Measurements from ENCODE around the gene CNR1. TPM values are rescaled to one million over a fixed set of nuclear protein-coding genes. Genes with fewer than 3 reads are reported as not detected.

CNR1 gene
- total RNA-seq, 4 donors from 2014 or later = 6.4 to 16.1 (median 9.5) TPM

- no peak for DNase-seq
- H3K9me3 ChIP-seq = no peaks in the 10 kb centered on the region
- 83 to 95% methylated on average over 2 of the region's 2 CpGs for WGBS, 2 donors (ENCODE audit: low coverage in 1 of 2)
- no peak overlapping the region for H3K4me3 ChIP-seq
- H3K27me3 ChIP-seq = peaks cover 27% of the 10 kb centered on the region
- intact Hi-C loops (cut with DNase I; ENCODE audit: low total_unique reads) (loop anchor here (1.0 kb wide), 1 partner anchor 28 kb away; no protein-coding TSS in a partner anchor), in situ Hi-C loops (cut with MboI; ENCODE audit: low pct_ligation_motif_present in 1 of 4, low pct_unique_long_range_greater_than_20kb in 1 of 4, low sequenced_read_pairs in 3 of 4) (no loop called here)
- peaks cover 0 to 14% (median 5%) of the 10 kb centered on the region in 4 donors for H3K4me1 ChIP-seq
- H3K27ac ChIP-seq = no peak overlapping the region
- TF ChIP-seq POLR2A (IDR thresholded peaks at IDR 0.05) (no peak), EP300 (IDR thresholded peaks at IDR 0.05; ENCODE audit: low read depth) (no peak)
- H3K36me3 ChIP-seq = no peaks in the 10 kb centered on the region
These were observed 5.2 kb upstream of the CNR1 start for GRCh38 chr6:88171312-88171711.

- TF ChIP-seq CTCF (IDR thresholded peaks at IDR 0.05) = no peak
- TF ChIP-seq EP300 (IDR thresholded peaks at IDR 0.05; ENCODE audit: low read depth) = no peak
- no peak for TF ChIP-seq POLR2AphosphoS5 (IDR thresholded peaks at IDR 0.05)
- no peak for TF ChIP-seq POLR2A (IDR thresholded peaks at IDR 0.05)
- no peak overlapping the region for H3K27ac ChIP-seq
- no peaks in the 10 kb centered on the region for H3K9me3 ChIP-seq
- H3K36me3 ChIP-seq = no peaks in the 10 kb centered on the region
- in situ Hi-C loops (cut with MboI; ENCODE audit: low pct_ligation_motif_present in 1 of 4, low pct_unique_long_range_greater_than_20kb in 1 of 4, low sequenced_read_pairs in 3 of 4) = no loop called here
- H3K27me3 ChIP-seq = peaks cover 53% of the 10 kb centered on the region
- no peak for DNase-seq
- intact Hi-C loops (cut with DNase I; ENCODE audit: low total_unique reads) = loop anchor here (10.0 kb wide), 1 partner anchor 234 kb away; no protein-coding TSS in a partner anchor
- no peak overlapping the region for H3K4me3 ChIP-seq
- H3K4me1 ChIP-seq = peaks cover 0 to 24% (median 7%) of the 10 kb centered on the region in 4 donors
- WGBS, 2 donors (ENCODE audit: low coverage in 1 of 2) = 38 to 58% methylated on average over 3 of the region's 3 CpGs
These were observed 2.2 kb upstream of the CNR1 start for GRCh38 chr6:88168362-88168761.

GRCh38 chr6:88167352-88167937 is 1.3 kb upstream of the CNR1 start:
- 0 to 9% methylated on average over 1 to 40 of the region's 40 CpGs for WGBS, 2 donors (ENCODE audit: low coverage in 1 of 2)

GRCh38 chr6:88166493-88167351 is 575 bp upstream of the CNR1 start:
- no peak for DNase-seq
- Histone ChIP-seq H3K4me3 (peak overlapping the region; percentile 40 to 72 (median 48)), H3K9me3 (no peaks in the 10 kb centered on the region), H3K36me3 (no peaks in the 10 kb centered on the region), H3K27ac (peak overlapping the region; percentile 60 to 75 (median 66)), H3K27me3 (peaks cover 62% of the 10 kb centered on the region), H3K4me1 (peaks cover 0 to 24% (median 7%) of the 10 kb centered on the region in 4 donors)
- 1% methylated on average over 61 of the region's 103 CpGs; no CpG with 5 or more reads in 1 of the 2 donors for WGBS, 2 donors (ENCODE audit: low coverage in 1 of 2)
- TF ChIP-seq POLR2AphosphoS5 (IDR thresholded peaks at IDR 0.05) (no peak), POLR2A (IDR thresholded peaks at IDR 0.05) (no peak), EP300 (IDR thresholded peaks at IDR 0.05; ENCODE audit: low read depth) (no peak), CTCF (IDR thresholded peaks at IDR 0.05) (no peak)
- in situ Hi-C loops (cut with MboI; ENCODE audit: low pct_ligation_motif_present in 1 of 4, low pct_unique_long_range_greater_than_20kb in 1 of 4, low sequenced_read_pairs in 3 of 4) = no loop called here
- intact Hi-C loops (cut with DNase I; ENCODE audit: low total_unique reads) = loop anchor here (10.0 kb wide), 1 partner anchor 232 kb away; no protein-coding TSS in a partner anchor

More at GRCh38 chr6:88167352-88167937, 1.3 kb upstream of the CNR1 start:
- peaks cover 62% of the 10 kb centered on the region for H3K27me3 ChIP-seq
- H3K27ac ChIP-seq = peak overlapping the region; percentile 60 to 75 (median 66)
- no peak for TF ChIP-seq CTCF (IDR thresholded peaks at IDR 0.05)
- TF ChIP-seq EP300 (IDR thresholded peaks at IDR 0.05; ENCODE audit: low read depth) = no peak
- no peak for TF ChIP-seq POLR2AphosphoS5 (IDR thresholded peaks at IDR 0.05)
- TF ChIP-seq POLR2A (IDR thresholded peaks at IDR 0.05) = no peak
- no peaks in the 10 kb centered on the region for H3K36me3 ChIP-seq
- peaks cover 0 to 24% (median 7%) of the 10 kb centered on the region in 4 donors for H3K4me1 ChIP-seq
- H3K4me3 ChIP-seq = peak overlapping the region; percentile 40 to 72 (median 48)
- in situ Hi-C loops (cut with MboI; ENCODE audit: low pct_ligation_motif_present in 1 of 4, low pct_unique_long_range_greater_than_20kb in 1 of 4, low sequenced_read_pairs in 3 of 4) = no loop called here
- intact Hi-C loops (cut with DNase I; ENCODE audit: low total_unique reads) = loop anchor here (10.0 kb wide), 1 partner anchor 233 kb away; no protein-coding TSS in a partner anchor
- no peak for DNase-seq
- no peaks in the 10 kb centered on the region for H3K9me3 ChIP-seq

All from transverse colon (tissue), 4 donors.